RWPE2 (cell line): Measurements from ENCODE around the gene CCDC120.
A peak's percentile ranks its signal among the peaks of the same experiment; 100 is the strongest.

Experiments used
- ATAC-seq: fragments of 200-7000 bp; cut with Tn5 transposase; 3 replicates; pipeline ENCODE4 v1.9.1; 2021; ENCODE audit warnings: low read depth
- DNase-seq: peaks from one replicate; pipeline ENCODE4 v3.0.0-alpha.2; 2020; ENCODE audit warnings: low spot score
- H3K27ac ChIP-seq: fragments of 450-650 bp; 2 replicates; pipeline ENCODE4 v1.5.1; 2017; ENCODE audit warnings: mild to moderate bottlenecking; ENCODE audit not compliant: poor library complexity, severe bottlenecking
- H3K27me3 ChIP-seq: fragments of 250-450 bp; sonication (Bioruptor Pico); 2 replicates; pipeline ENCODE4 v1.5.1; 2021; ENCODE audit warnings: mild to moderate bottlenecking, moderate library complexity; ENCODE audit not compliant: insufficient read depth, poor library complexity, severe bottlenecking
- H3K36me3 ChIP-seq: fragments of 250-450 bp; sonication (Bioruptor Pico); 2 replicates; pipeline ENCODE4 v1.5.1; 2020; ENCODE audit warnings: low read depth, mild to moderate bottlenecking, moderate library complexity
- H3K4me1 ChIP-seq: fragments of 250-450 bp; sonication (Bioruptor Pico); 2 replicates; pipeline ENCODE4 v1.5.1; 2021; ENCODE audit warnings: mild to moderate bottlenecking, moderate library complexity; ENCODE audit not compliant: insufficient read depth, poor library complexity, severe bottlenecking
- H3K4me3 ChIP-seq: fragments of 250-450 bp; sonication (Bioruptor Pico); 2 replicates; pipeline ENCODE4 v1.5.1; 2021; ENCODE audit warnings: mild to moderate bottlenecking, moderate library complexity; ENCODE audit not compliant: severe bottlenecking
- H3K9me3 ChIP-seq: fragments of 250-450 bp; sonication (Bioruptor Pico); 2 replicates; pipeline ENCODE4 v1.5.1; 2021; ENCODE audit warnings: mild to moderate bottlenecking, moderate library complexity; ENCODE audit not compliant: severe bottlenecking
- CTCF ChIP-seq: fragments of 450-650 bp; IDR thresholded peaks from one replicate; pipeline ENCODE4 v1.5.1; 2017; ENCODE audit warnings: mild to moderate bottlenecking, moderate library complexity; ENCODE audit not compliant: poor library complexity, severe bottlenecking

The CCDC120 gene

GRCh38 chrX:49070988-49071387 lies 12.2 kb downstream of the CCDC120 start:
- Histone ChIP-seq H3K27ac (no peak overlapping the region), H3K27me3 (no peaks in the 10 kb centered on the region), H3K4me3 (no peak overlapping the region), H3K36me3 (no peaks in the 10 kb centered on the region), H3K4me1 (no peaks in the 10 kb centered on the region), H3K9me3 (no peaks in the 10 kb centered on the region)
- TF ChIP-seq CTCF: no peak
- no peak for ATAC-seq
- no peak for DNase-seq

- TF ChIP-seq CTCF: no peak
- H3K4me3 ChIP-seq: peak overlapping the region; percentile 48
- no peaks in the 10 kb centered on the region for H3K4me1 ChIP-seq
- no peaks in the 10 kb centered on the region for H3K36me3 ChIP-seq
- no peaks in the 10 kb centered on the region for H3K9me3 ChIP-seq
- no peaks in the 10 kb centered on the region for H3K27me3 ChIP-seq
- peak; percentile 13; the same call in 2 of the 3 replicates for ATAC-seq
- no peak for DNase-seq
- peak overlapping the region; percentile 31 for H3K27ac ChIP-seq
Measured at GRCh38 chrX:49071877-49072711, 13.3 kb downstream of the CCDC120 start.

GRCh38 chrX:49072712-49073095 lies 13.9 kb downstream of the CCDC120 start:
- peak overlapping the region; percentile 31 for H3K27ac ChIP-seq
- ATAC-seq: peak; percentile 23; the same call in 2 of the 3 replicates
- no peak for DNase-seq

GRCh38 chrX:49073601-49074575 lies 15.1 kb downstream of the CCDC120 start, which contains the start of gene PRAF2:
Gene PRAF2, minus strand, starts transcription at chrX:49074002. Its CDS starts 15 bp downstream, at chrX:49073987.
- H3K36me3 ChIP-seq: no peaks in the 10 kb centered on the region
- H3K4me1 ChIP-seq: no peaks in the 10 kb centered on the region
- H3K9me3 ChIP-seq: no peaks in the 10 kb centered on the region
- ATAC-seq (peak; percentile 90), DNase-seq (peak; percentile 88)
- H3K27ac ChIP-seq: peak within 1 kb of the TSS; percentile 31
- H3K4me3 ChIP-seq: peak within 1 kb of the TSS; percentile 48
- H3K27me3 ChIP-seq: no peaks in the 10 kb centered on the region
- no peak for TF ChIP-seq CTCF

More at GRCh38 chrX:49072712-49073095, 13.9 kb downstream of the CCDC120 start:
- Histone ChIP-seq H3K9me3 (no peaks in the 10 kb centered on the region), H3K4me3 (peak overlapping the region; percentile 48), H3K27me3 (no peaks in the 10 kb centered on the region), H3K36me3 (no peaks in the 10 kb centered on the region), H3K4me1 (no peaks in the 10 kb centered on the region)
- no peak for TF ChIP-seq CTCF
